ENCODE data around the gene AHI1.

- TF ChIP-seq CTCF (conservative IDR thresholded peaks at IDR 0.05; ENCODE audit: low read depth, low read length), result no peak
- no peak for TF ChIP-seq EZH2 (IDR thresholded peaks at IDR 0.05; ENCODE audit: low read length, unreplicated experiment)
- no peak for TF ChIP-seq EZH2phosphoT487 (IDR thresholded peaks at IDR 0.05; ENCODE audit: borderline replicate concordance, low read length)
These were observed 213.6 kb downstream of the AHI1 start for GRCh38 chr6:135283926-135284325.

Measured in PC-3 (cell line).